Suprapubic skin (tissue), 4 donors: ENCODE measurements around the gene MTREX. TPM values are rescaled to one million over a fixed set of nuclear protein-coding genes. Genes with fewer than 3 reads are reported as not detected.

ENCODE experiments used
- DNase-seq, 2 donors: peaks; one replicate each; pipeline ENCODE4 v3.0.0-alpha.2; 2019; ENCODE audit warnings: low spot score in 2 of 2
- H3K27ac ChIP-seq: fragments of 200-600 bp; sonication (generic); one replicate; pipeline ENCODE4 v1.5.1; 2019
- H3K27me3 ChIP-seq: fragments of 200-600 bp; sonication (generic); one replicate; pipeline ENCODE4 v1.5.1; 2019
- H3K36me3 ChIP-seq: fragments of 200-600 bp; sonication (generic); one replicate; pipeline ENCODE4 v1.5.1; 2019
- H3K4me1 ChIP-seq: fragments of 200-600 bp; sonication (generic); one replicate; pipeline ENCODE4 v1.5.1; 2019
- H3K4me3 ChIP-seq: fragments of 200-600 bp; sonication (generic); one replicate; pipeline ENCODE4 v1.5.1; 2019; ENCODE audit warnings: mild to moderate bottlenecking
- H3K9me3 ChIP-seq: fragments of 200-600 bp; sonication (generic); one replicate; pipeline ENCODE4 v1.5.1; 2019
- CTCF ChIP-seq, 2 donors: fragments of 200-600 bp in 1 of 2; fragments of 450-650 bp in 1 of 2; sonication (generic) in 1 of 2; IDR thresholded peaks; one replicate each; pipeline ENCODE4 v1.5.1; 2016 to 2019; ENCODE audit warnings: antibody characterized with exemption in 2 of 2, mild to moderate bottlenecking in 1 of 2, moderate library complexity in 1 of 2
- EP300 ChIP-seq: sonication (generic); formaldehyde crosslinking; IDR thresholded peaks from one replicate; pipeline ENCODE4 v1.6.1; 2017; ENCODE audit warnings: antibody characterized with exemption
- POLR2A ChIP-seq, 2 donors: fragments of 450-650 bp; IDR thresholded peaks; one replicate each; pipeline ENCODE4 v1.6.1; 2017; ENCODE audit warnings: antibody characterized with exemption in 2 of 2, mild to moderate bottlenecking in 2 of 2, moderate library complexity in 2 of 2
- POLR2AphosphoS5 ChIP-seq, 3 donors: sonication (generic); formaldehyde crosslinking; IDR thresholded peaks; one replicate each; pipeline ENCODE4 v1.6.1; 2017; ENCODE audit warnings: antibody characterized with exemption in 3 of 3
- WGBS: methylation state at CpG from one replicate; pipeline ENCODE4 v1.1.5; 2018; 5-methylcytosine and 5-hydroxymethylcytosine counted together
- total RNA-seq, 4 donors: library from RNA; depleted of rRNA; stranded (reverse); fragments of >200 nt; gene quantifications; one replicate each; pipeline ENCODE4 v1.1.0, GENCODE V29; 2016

MTREX gene
- total RNA-seq, 4 donors from 2014 or later: 50.0 to 131 (median 70.8) TPM

- no peaks in the 10 kb centered on the region for H3K9me3 ChIP-seq
- DNase-seq: no peak
- no peak overlapping the region for H3K4me3 ChIP-seq
- 92% methylated on average over 1 of the region's 1 CpG for WGBS
- peaks cover 21% of the 10 kb centered on the region for H3K36me3 ChIP-seq
- TF ChIP-seq POLR2A (IDR thresholded peaks at IDR 0.05) (no peak), POLR2AphosphoS5 (IDR thresholded peaks at IDR 0.05) (no peak), CTCF (IDR thresholded peaks at IDR 0.05) (no peak), EP300 (no peak)
- H3K27me3 ChIP-seq: no peaks in the 10 kb centered on the region
- H3K4me1 ChIP-seq: no peaks in the 10 kb centered on the region
- no peak overlapping the region for H3K27ac ChIP-seq
These were observed 102.0 kb downstream of the MTREX start for GRCh38 chr5:55409775-55410174.

GRCh38 chr5:55410845-55411244 is 103.1 kb downstream of the MTREX start:
- Histone ChIP-seq H3K36me3 (peaks cover 15% of the 10 kb centered on the region), H3K4me1 (no peaks in the 10 kb centered on the region), H3K27ac (no peak overlapping the region), H3K4me3 (no peak overlapping the region), H3K27me3 (no peaks in the 10 kb centered on the region), H3K9me3 (no peaks in the 10 kb centered on the region)
- no peak for TF ChIP-seq EP300
- no peak for TF ChIP-seq POLR2A (IDR thresholded peaks at IDR 0.05)
- TF ChIP-seq POLR2AphosphoS5 (IDR thresholded peaks at IDR 0.05): no peak
- TF ChIP-seq CTCF (IDR thresholded peaks at IDR 0.05): no peak
- no peak for DNase-seq
- WGBS: 65% methylated on average over 3 of the region's 3 CpGs

GRCh38 chr5:55411876-55412275 is 104.1 kb downstream of the MTREX start:
- peaks cover 9% of the 10 kb centered on the region for H3K36me3 ChIP-seq
- H3K27me3 ChIP-seq: no peaks in the 10 kb centered on the region
- no peaks in the 10 kb centered on the region for H3K9me3 ChIP-seq
- no peak for DNase-seq
- TF ChIP-seq CTCF (IDR thresholded peaks at IDR 0.05): no peak
- no peak overlapping the region for H3K27ac ChIP-seq
- 81% methylated on average over 1 of the region's 1 CpG for WGBS
- H3K4me1 ChIP-seq: no peaks in the 10 kb centered on the region
- H3K4me3 ChIP-seq: no peak overlapping the region

DNA sequence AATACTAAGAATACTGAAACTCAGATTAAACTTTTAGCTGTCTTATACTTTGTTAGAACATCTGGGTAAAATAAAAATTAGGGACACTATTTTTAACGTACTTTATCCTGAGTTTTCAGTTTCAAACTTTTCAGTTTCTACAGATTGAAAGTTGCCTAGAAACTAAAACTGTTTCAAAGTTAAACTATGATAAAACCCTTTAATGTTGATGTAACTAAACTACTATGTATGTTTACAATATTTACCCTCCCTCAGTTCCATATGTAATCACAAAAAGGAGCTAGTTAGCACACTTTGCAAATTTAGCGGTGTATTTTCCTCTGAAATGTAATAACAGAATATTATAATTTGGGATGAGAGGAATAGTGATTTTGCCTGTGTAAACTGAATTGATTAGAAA is 105.9 kb downstream of the MTREX start:
- H3K4me3 ChIP-seq: no peak overlapping the region
- no peak overlapping the region for H3K27ac ChIP-seq
- TF ChIP-seq CTCF (IDR thresholded peaks at IDR 0.05): no peak
- TF ChIP-seq POLR2A (IDR thresholded peaks at IDR 0.05): no peak
- TF ChIP-seq POLR2AphosphoS5 (IDR thresholded peaks at IDR 0.05): no peak
- no peak for TF ChIP-seq EP300
- H3K9me3 ChIP-seq: no peaks in the 10 kb centered on the region
- no peak for DNase-seq
- peaks cover 12% of the 10 kb centered on the region for H3K36me3 ChIP-seq
- WGBS: 81% methylated on average over 2 of the region's 2 CpGs
- peaks cover 1% of the 10 kb centered on the region for H3K4me1 ChIP-seq
- H3K27me3 ChIP-seq: no peaks in the 10 kb centered on the region

- TF ChIP-seq EP300 (no peak), POLR2A (IDR thresholded peaks at IDR 0.05) (no peak), CTCF (IDR thresholded peaks at IDR 0.05) (no peak), POLR2AphosphoS5 (IDR thresholded peaks at IDR 0.05) (no peak)
- no peak overlapping the region for H3K4me3 ChIP-seq
- no peak overlapping the region for H3K27ac ChIP-seq
- H3K27me3 ChIP-seq: no peaks in the 10 kb centered on the region
- H3K9me3 ChIP-seq: no peaks in the 10 kb centered on the region
- H3K36me3 ChIP-seq: peaks cover 17% of the 10 kb centered on the region
- peaks cover 14% of the 10 kb centered on the region for H3K4me1 ChIP-seq
- no peak for DNase-seq
These were observed 107.3 kb downstream of the MTREX start for GRCh38 chr5:55415071-55415470.
